Middle frontal gyrus (tissue), 1 donor: ENCODE measurements around the gene TIMM17A.
"Not testable (repeated sequence)": the region's sequence is repeated elsewhere in the genome, so short reads cannot be mapped to it uniquely, and the experiment has no call there.

Source experiments
- DNase-seq: peaks from one replicate; pipeline ENCODE4 v3.0.0-alpha.2; 2015; ENCODE audit warnings: low spot score; ENCODE audit errors: extremely low spot score

TIMM17A gene

GRCh38 chr1:202014915-202015661 is 59.8 kb downstream of the TIMM17A start:
- no peak for DNase-seq

GRCh38 chr1:202015662-202015937 is 60.3 kb downstream of the TIMM17A start:
- no peak for DNase-seq

DNA sequence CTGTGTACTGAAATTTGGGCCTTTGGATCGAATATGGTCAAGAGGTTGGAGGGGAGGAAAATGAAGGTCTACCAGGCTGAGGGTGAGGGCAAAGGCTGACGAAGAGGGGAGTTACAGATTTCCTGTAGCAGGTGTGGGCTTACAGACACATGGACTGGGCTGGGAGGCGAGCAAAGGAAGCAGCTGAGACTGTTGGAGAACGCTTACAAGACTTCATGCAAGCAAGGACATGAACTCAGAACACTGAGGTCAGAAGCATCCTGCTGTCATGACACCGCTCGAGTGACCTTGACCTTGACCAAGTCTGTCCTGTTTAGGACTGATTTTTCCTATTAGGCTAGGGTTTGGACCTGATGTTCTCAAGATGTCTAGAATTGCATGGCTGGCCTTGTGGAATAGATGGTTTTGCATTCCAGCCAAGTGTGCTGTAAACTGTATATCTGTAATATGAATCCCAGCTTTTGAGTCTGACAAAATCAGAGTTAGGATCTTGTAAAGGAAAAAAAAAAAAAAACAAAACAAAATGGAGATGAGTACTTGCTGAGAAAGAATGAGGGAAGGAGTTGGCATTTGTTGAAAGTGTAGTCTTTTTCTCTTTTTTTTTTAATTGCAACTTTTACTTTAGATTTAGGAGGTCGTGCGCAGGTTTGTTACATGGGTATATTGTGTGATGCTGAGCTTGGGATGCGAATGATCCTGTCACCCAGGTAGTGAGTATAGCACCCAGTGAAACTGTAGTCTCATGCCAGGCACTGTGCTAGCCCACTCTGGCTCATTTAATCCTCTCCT is 60.9 kb downstream of the TIMM17A start:
- no peak for DNase-seq

GRCh38 chr1:202016811-202017748 is 61.8 kb downstream of the TIMM17A start:
- DNase-seq, result no peak

DNA sequence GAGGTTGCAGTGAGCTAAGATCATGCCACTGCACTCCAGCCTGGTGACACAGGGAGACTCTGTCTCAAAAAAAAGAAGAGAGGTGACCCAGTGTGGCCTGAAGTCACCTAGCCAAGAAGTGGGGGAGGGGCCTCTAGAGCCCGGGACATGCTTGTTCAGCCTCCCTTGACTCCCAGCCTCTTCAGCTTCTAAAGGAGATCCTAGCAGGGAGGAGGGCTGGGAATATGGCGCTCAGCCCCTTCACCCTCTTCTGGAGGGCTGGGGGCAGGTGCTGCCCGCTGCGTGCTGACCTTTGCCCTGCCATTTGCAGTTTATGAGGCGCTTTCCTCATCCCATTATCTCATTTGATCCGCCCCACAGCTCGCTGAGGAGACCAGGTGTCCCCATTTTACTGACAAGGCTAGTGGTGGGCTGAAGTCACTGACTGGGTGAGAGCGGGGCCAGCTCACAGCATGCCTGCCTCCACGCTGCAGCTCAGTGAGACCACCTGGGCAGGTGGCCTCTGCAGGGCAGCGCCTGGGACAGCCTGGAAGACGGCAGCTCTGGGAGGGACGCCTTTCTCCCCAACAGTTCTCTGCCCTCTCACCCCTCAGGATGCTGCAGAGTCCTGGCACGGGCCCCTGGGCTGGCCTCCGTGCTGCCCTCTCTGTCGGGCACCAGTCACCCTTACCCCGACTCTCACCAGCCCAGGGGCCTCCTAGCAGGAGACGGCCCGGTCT is 62.6 kb downstream of the TIMM17A start:
- DNase-seq, result no peak

GRCh38 chr1:202018468-202019234 is 63.3 kb downstream of the TIMM17A start:
- DNase-seq, result no peak

GRCh38 chr1:202019235-202019558 is 63.9 kb downstream of the TIMM17A start:
- not testable (repeated sequence) for DNase-seq
